ENCODE results near the gene MYO5B.
"Not testable (repeated sequence)": the region's sequence is repeated elsewhere in the genome, so short reads cannot be mapped to it uniquely, and the experiment has no call there.

MYO5B gene

DNA sequence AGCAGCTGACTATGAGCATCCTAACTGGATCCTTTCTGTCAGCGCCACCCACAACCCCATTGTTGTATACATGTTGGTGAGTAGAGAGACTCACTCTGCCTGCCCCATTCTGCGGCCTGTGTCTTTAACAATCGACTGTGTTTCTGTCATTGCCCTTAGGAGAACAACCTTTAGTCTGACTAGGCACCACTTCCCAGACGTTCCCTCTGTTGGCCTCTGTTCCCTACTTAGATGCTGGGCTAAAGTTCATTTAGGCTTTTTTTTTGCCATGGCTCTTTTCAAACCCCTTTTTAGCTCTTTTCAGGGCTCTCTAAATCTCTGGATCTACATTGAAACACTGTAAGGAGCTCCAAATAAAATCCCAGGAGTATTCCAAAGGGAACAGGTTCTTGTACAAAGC, 361.1 kb downstream of the MYO5B start:
- no peak for DNase-seq (ENCODE audit: low spot score)

DNA sequence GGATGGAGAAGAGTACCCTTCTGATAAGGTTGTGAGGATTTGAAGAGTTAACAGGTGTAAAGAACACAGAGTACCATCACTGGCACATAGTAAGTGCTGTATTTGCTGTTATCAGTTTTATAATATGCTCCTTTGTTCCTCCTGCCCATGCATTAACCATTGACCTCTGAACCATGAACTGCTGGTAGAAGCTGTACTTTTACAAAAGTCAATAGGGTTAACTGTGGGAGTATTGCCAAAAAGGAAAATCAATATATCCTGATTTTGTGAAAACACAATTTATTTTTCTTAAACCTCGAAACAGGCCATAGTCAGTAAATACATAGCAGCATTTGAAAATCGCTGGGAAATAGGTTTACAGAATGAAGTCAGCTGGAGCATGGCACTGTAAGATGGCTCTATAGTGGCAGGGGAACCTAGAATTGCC, 362.7 kb downstream of the MYO5B start:
- DNase-seq (ENCODE audit: low spot score), result no peak

DNA sequence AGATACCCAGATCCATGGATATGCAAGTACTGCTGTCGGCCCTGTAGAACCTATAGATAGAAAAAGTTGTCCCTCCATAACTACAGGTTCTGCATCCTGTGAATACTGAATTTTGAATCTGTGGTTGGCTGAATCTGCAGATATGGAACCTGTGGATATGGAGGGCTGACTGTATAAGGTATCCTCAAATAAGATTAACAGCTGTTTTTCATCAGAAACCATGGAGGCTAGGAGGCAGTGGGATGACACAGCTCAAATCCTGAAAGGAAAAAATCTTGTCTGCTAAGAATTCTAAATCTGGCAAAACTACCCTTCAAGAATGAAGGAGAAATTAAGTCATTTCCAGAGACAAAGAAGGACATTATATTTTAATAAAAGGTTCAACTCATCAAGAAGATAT, 367.0 kb downstream of the MYO5B start:
- no peak for DNase-seq (ENCODE audit: low spot score)

DNA sequence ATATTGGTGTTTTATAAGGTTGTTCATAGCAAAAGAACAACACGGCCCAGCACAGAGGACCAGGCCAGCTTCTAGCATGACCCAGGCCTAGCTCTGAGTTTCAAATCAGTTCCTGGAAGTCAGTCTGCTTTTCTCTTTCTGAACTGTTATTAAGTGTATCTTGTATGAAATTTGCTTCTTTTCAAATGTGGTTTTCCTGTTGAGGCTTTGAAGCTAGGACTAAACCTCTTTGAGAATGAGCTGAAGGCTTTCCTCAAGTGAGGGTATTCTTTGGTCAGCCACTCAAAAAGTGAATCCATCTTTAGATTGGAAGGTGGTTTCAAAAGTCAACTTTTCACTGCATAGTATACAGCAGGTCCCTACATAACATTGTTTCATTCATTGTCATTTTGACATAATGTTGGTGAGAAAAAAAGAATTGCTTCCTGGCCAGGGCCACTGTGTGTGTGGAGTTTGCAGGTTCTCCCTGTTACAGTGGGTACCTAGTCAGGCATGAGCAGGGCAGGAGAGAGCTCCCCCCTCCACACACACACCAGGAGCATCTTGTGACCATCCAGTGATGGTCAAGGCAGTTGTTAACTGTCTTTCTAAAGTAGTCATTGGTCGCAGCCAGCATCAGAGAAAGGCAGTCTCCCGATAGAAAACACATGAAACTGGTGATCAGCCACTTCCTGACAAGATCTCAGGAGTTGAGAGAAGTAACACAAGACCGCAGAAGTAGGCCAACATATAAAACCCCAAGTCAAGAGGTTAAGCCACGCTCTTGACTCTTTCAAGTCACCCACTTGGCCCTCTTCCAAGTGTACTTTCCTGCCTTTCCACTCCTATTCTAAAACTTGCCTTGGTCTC, 374.9 kb downstream of the MYO5B start:
- DNase-seq (ENCODE audit: low spot score), result no peak

DNA sequence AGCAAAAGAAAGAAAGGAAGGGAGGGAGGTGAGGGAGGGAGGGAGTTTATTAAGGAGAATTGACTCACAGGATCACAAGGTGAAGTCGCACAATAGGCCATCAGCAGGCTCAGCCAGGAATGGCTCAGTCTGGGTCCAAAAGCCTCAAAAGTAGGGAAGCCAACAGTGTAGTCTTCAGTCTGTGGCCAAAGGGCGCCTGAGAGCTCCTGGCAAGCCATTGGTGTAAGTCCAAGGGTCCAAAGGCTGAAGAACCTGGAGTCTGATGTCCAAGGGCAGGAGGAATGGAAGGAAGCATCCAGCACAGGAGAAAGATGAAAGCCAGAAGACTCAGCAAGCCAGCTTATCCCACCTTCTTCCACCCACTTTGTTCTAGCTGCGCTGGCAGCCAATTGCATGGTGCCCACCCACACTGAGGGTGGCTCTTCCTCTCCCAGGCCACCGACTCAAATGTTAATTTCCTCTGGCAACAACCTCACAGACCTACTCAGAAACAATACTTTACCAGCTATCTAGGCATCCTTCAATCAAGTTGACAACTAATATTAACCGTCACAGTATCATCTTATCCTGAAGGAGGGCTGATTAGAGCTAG, 375.8 kb downstream of the MYO5B start:
- no peak for DNase-seq (ENCODE audit: low spot score)

DNA sequence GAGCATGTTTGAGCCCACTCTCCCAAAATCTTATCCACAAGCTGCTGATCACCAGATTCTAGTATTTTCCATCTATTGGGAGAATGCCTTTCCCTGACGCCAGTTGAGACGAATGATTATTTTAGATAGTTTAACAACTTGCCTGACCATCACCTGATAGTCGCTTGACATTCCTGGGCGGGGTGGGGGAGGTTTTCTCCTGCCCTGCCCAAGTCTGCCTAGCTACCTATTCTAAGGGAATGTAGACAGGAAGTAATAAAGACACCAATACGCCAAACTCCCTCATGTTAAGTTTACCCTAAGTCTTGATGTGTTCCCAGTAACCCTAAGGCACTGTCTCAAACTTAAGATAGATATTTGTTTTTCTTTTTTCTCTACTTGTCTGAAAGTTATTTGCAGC, 377.0 kb downstream of the MYO5B start:
- no peak for DNase-seq (ENCODE audit: low spot score)

DNA sequence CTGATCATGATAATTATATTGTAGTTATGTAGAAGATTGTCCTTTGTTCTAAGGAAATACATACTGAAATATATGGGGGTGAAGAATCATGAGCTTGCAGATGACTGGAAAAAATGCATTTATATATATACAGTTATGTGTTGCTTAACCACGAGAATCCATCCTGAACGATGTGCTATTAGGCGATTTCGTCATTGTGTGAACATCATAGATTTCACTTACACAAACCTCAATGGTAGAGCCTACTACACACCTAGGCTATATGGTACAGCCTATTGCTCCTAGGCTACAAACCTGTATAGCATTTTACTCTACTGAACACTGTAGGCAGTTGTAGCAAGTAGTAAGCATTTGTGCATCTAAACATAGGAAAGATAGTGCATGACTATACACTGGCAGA, 379.0 kb downstream of the MYO5B start:
- no peak for DNase-seq (ENCODE audit: low spot score)

DNA sequence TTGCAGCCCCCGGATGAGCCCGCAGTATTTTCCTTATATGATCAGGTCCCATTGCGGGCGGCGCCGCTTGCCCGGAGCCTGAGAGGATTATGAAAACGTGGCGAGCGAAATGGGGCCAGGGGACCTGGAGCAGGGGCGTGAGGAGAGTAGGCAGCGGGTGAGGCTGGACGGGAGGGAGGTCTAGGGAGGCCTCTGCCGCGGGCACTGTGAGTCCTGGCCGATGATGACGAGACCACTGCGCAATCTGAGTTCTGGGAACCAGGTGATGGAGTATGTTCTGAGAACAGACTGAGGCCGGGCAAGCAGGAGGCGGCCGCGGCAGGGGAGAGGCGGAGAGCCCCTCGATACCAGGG, 380.8 kb downstream of the MYO5B start:
- DNase-seq (ENCODE audit: low spot score), result no peak

DNA sequence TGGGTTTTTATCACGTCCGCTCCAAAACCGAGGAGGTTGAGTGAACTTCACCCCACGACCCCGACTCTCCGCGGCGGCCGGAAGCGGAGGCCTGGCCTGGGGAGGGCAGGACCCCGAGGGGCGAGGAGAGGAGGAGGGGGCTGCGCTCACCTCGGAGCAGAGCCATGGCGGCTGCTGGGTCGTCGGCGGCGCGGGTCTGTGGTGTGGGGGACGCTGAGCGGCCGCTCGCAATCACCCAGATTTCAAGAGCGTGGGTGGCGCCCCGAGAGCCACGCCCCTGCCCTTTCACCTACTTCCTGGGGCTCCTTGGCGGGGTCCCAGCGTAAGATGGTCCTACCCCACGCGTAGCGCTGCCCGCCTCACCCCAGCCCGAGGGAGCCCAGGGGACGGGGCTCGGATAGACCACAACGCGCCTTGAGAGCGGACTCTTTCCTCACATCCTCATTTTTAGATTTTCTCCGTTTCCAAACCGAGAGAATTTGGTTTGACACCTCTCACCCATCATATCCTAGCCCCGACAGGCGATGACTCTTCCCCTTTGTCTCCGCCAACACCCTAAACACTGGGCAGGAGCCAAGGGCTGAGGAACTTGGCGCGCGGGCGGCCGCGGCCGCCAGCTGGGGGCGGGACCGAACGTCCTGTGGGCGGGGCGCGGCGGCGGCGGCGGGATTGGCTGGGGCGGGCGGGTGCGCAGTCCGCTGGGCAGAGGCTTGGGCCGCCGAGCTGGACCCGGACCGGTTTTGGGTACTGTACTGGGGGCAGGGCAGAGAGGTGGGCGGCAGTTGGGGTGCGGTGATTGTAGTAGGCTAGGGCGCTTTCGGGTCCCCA, 381.4 kb downstream of the MYO5B start, which contains the start of gene ACAA2:
TSS of gene ACAA2 (minus strand) at position 215 of the 828 bp plus-strand sequence. CDS start at position 166, 49 bp downstream.
- peak; percentile 13 for DNase-seq (ENCODE audit: low spot score)

DNA sequence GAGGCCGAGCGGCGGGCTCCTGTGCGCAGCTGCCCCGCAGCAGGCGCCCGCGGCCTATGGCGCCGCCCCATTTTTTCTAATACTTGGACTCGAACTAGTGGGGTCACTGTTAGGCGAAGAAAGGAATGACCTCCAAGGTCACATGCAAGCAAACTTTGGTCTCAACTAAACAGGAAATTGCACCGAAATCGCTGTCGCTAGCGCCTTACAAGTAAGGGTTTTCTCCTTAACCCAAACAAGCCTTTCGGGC, 382.0 kb downstream of the MYO5B start:
- no peak for DNase-seq (ENCODE audit: low spot score)

DNA sequence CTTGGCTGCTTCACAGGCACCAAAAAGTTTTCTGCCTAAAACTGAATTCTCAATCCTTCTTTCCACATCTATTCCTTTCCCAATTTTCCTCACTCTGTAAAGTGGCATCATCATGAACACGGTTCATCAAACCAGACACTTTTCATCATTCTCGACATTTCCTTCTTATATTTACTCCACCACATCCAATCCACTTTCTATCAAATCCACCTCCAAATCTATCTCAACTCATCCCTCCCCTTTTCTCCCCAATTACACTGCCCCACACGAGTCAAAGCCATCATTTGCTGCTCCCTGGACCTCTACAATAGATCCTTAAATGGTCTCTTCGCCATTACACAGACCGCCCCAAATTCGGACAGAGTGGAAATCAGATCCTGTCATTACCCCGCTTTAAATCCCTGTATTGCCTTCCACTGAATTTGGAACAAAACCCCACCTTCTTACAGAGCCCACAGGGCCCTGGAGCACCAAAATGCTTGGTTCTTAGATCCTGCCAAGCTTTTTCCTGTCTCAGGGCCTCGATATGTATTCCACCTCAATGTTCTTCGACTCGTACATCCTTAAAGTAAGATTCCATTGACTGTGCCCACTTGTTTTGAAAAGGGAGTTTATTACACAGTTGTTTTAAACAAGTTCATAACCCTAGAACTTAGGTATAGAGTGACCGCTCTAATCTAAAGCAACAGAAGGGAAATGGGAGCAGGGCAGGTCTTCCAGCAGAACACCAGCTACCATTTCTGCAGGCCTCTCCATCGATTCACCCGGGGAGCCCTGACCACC, 382.5 kb downstream of the MYO5B start:
- no peak for DNase-seq (ENCODE audit: low spot score)

DNA sequence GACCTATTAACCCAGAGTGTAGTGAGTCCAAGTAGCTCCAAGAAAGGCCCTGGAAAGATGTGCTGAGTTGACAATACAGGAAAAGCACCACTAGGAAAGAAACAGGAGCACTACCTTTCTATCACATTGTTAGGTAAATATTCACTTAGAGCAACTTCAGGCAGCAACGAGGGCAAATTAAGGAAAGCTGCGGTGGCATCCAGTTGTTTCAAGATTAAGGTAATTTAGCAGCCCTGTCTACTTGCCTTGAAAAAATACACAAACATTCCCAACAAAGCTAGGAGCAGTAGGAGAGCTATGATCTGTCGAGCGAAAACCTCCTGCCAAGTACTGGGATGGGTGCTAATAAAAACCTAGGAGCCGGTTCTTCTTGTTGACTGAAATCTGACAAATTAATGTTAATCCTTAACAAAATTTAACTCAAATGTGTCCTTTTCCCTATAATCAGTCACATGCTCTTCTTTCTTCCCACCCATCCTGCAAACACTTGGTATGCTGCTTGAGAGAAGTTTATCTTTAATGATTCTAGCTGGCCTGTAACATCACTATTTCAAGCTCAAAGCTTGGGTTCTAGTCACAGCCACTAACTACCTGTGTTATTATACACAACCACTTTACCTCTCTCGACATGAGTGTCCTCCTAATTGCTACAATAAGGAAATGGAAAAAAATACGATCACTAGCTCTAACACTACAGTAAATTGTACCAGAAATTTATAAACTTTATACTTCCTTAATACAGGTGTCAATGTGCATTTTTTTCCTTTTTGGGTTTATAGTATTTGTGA, 383.6 kb downstream of the MYO5B start:
- no peak for DNase-seq (ENCODE audit: low spot score)

DNA sequence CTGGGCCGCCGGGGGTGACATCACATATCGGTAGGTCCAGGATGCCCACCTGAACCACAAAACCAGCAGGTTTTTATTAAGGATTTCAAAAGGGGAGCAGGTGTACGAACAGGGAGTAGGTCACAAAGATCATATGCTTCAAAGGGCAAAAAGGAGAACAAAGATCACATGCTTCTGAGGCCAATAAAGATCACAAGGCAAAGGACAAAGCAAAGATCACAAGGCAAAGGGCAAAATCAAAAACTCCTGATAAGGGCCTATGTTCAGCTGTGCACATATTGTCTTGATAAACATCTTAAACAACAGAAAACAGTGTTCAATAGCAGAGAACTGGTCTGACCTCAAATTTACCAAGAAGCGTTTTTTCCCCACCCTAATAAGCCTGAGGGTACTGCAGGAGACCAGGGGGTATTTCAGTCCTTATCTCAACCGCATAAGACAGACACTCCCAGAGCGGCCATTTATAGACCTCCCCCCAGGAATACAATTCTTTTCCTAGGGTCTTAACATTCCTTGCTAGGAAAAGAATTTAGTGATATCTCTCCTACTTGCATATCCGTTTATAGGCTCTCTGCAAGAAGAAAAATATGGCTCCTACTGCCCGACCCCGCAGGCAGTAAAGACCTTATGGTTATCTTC, 386.3 kb downstream of the MYO5B start:
- not testable (repeated sequence) for DNase-seq (ENCODE audit: low spot score)

DNA sequence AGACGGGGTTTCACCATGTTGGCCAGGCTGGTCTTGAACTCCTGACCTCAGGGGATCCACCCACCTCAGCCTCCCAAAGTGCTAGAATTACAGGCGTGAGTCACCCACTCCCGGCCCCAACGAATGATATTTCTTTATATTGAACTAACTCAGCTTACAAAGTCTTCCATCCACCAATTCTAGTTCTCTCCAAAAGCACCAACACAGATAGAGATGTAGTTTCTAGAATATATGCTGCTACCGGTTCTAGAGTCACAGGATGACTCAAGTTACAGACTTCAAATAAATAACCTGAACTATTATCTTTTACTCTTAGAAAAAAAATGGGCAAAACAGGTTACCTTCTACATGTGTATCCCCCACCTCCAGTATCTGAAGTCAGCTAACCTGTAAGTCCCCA, 390.9 kb downstream of the MYO5B start:
- no peak for DNase-seq (ENCODE audit: low spot score)

DNA sequence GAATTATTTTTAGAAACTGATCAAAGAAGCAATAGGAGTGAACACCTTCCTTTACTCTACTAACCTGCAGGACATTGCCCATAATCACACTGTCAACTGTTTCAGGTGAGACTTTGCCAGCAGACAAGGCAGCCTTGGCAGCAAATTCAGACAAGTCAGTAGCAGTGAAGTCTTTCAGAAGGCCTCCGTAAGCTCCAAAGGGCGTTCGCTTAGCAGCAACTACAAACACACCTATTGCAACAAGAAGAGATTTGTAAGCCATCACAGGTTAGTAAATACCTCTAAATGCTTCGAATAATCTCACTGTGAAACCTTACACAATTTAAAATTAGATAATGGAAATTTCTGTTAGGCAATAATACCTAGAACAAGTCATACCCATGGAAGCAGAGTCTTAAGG, 392.3 kb downstream of the MYO5B start:
- DNase-seq (ENCODE audit: low spot score), result no peak

DNA sequence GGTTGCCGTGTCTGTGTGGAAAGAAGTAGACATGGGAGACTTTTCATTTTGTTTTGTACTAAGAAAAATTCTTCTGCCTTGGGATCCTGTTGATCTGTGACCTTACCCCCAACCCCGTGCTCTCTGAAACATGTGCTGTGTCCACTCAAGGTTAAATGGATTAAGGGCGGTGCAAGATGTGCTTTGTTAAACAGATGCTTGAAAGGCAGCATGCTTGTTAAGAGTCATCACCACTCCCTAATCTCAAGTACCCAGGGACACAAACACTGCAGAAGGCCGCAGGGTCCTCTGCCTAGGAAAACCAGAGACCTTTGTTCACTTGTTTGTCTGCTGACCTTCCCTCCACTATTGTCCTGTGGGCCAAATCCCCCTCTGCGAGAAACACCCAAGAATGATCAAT, 394.5 kb downstream of the MYO5B start:
- not testable (repeated sequence) for DNase-seq (ENCODE audit: low spot score)

DNA sequence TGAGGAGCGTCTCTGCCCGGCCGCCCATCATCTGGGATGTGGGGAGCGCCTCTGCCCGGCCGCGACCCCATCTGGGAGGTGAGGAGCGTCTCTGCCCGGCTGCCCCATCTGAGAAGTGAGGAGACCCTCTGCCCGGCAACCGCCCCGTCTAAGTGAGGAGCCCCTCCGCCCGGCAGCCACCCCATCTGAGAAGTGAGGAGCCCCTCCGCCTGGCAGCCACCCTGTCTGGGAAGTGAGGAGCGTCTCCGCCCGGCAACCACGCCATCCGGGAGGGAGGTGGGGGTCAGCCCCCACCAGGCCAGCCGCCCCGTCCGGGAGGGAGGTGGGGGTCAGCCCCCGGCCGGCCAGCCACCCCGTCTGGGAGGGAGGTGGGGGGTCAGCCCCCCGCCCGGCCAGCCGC, 395.1 kb downstream of the MYO5B start:
- DNase-seq (ENCODE audit: low spot score), result not testable (repeated sequence)

DNA sequence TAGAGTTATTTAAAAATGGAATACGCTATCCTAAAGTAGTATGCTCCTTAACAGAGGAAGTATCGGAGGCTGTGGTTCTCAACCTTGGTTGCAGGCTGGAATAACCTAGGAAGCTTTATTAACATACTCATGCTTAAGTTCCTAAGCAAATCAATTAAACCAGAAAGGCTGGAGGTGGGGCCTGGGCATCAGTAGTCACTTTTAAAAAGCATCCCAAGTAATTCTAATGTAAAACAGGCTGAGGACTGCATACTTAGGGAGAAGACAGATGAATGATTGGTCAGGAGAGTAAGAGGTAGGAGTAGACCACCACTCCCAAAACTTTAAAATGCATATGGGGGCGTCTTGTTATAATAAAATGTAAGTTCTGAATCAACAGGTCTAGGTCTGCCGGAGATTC, 396.9 kb downstream of the MYO5B start:
- DNase-seq (ENCODE audit: low spot score), result no peak

DNA sequence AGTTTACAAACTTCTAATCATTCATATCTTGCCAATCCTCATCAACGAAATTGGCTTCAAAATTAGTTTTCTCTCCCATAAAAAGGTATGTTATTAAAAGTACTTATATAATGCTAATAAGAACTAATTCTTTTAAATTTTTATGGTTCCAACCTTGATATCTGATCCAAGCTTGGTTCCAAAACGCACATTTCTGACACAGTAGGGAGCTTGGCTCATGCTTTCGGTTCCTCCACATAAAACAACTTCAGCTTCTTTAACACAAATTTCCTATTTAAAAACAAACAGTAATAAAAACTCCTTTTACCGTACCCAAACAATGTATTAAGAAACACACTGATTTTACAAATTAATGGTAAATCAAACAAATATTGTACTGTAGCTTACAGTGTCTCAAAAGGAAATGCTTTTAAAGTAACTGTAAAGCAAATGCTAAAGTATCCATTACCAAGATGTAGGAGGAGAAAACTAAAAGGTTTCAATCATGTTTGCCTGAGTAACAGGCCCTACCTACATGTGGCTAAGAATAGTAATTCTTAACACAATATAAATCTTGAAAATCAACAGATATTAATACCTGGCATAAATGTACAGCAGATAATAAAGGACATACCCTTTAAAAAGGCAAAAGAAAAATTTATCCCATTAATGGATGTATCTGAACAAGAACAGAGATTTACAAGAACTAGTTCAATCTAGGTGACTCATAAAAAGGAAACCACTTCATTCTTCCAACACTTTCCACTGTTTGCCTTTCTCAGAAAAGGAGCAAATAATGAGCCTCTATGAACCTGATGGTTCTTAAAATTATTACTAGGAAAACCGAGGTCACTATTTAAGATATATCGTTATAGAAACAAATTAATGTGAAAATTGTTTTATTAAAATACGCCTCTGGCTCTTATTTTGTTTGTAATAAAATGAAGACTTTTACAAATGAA, 399.1 kb downstream of the MYO5B start:
- DNase-seq (ENCODE audit: low spot score), result no peak

DNA sequence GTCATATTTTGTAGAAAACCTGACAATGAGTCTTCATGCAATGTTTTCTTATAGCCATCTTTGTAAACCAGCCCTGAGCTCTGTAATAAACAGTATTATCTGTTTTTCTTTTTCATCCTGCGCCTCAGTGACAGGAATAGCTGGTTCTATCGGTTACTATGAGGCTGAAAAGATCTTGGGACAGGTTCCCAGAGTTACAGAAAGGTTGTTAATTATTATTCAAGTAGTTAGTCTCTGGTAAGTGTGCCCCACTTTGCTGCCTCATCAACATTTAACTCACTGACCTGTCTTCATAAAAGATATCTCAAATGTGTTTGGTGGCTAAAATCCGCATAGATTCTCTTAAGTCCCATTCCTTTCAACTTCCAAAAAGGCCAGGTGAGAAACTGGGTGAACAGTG, 400.2 kb downstream of the MYO5B start:
- no peak for DNase-seq (ENCODE audit: low spot score)

Data from COLO829 (cell line).